ES-I3 (cell line): Measurements from ENCODE around the gene DYSF.

Experiments used
- H3K36me3 ChIP-seq: 2 replicates; pipeline ENCODE4 v1.6.1; 2013; ENCODE audit warnings: mild to moderate bottlenecking, low read length, control low read depth, moderate library complexity; ENCODE audit not compliant: insufficient read depth
- H3K4me1 ChIP-seq: 2 replicates; pipeline ENCODE4 v1.6.1; 2013; ENCODE audit warnings: mild to moderate bottlenecking, control low read depth, low read length; ENCODE audit not compliant: insufficient read depth
- H3K9ac ChIP-seq: 2 replicates; pipeline ENCODE4 v1.6.1; 2013; ENCODE audit warnings: low read depth, mild to moderate bottlenecking, low read length, moderate library complexity
- H3K9me3 ChIP-seq: 2 replicates; pipeline ENCODE4 v1.6.1; 2013; ENCODE audit warnings: mild to moderate bottlenecking, low read length, moderate library complexity; ENCODE audit not compliant: control insufficient read depth, insufficient read depth

DYSF gene

DNA sequence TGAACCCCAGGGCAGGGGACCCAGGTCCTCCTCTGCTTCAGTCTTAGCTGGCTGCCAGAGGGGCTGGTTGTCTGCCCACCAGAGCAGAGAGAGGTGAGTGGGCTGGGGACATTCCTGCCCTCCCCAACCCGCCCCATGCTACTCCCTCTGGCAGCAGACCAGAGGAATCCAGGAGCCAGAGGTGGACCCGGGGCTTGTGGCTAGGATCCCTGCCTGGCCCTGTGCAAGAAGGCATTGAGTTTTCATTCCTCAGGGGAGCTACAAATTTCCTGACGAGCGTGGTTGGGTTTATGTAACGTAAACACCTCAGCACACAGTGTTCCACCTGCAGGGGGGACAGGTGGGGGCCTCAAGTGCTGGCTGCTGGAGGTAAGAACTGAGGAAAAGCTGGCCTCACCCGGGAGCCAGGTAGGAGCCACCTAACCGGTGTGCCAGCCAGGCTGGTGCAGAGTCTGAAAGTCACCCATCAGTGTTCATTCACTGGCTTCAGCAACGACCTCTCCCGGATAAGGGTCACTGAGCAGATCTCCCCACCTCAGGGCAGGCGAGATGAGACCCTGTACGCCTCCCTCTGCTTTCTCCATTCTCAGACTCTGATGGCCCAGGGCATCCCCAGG lies 246.8 kb downstream of the DYSF start:
- H3K9me3 ChIP-seq = 0 out of 2 replicates have a peak, but pooled peaks cover 3% of the 10 kb centered on the region
- peaks cover 2% of the 10 kb centered on the region; the same call in 1 of the 2 replicates for H3K4me1 ChIP-seq
- no peak overlapping the region for H3K9ac ChIP-seq
- H3K36me3 ChIP-seq = no peaks in the 10 kb centered on the region

DNA sequence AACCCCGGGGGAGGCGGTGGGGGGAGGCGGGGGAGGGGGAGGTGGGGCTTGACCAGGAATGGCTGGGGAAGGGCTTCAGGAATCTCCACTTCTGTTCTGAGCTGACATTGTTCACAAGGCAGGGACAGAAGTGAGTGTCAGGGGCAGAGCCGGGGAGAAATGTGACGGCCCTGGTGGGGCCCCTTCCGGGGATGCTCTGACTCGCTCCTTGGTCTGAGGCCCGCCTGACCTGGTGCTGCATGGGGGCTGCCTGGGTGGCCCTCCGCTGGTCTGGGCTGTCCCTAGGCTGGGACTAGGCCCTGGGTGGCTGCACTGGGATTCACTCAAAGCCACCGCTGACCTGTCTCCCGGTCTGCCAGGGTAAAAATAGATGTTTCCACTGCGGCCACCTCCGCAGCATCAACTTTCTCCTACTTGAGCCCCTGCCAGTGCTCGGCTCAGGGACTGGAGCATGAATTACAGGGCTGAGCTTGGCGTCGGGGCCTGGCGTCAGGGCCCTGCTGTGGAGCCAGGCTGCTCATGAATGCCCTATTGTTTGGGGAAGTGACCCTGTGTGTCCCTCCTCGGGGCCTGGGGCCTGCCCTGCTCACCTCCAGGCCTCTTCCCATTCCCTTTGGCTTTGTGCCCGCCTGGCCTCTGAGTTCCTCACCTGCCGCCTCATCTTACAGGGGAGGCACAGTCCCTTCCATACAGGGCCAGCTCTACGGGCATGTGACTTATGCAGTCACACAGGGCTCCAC lies 247.5 kb downstream of the DYSF start:
- Histone ChIP-seq H3K9me3 (0 out of 2 replicates have a peak, but pooled peaks cover 3% of the 10 kb centered on the region), H3K4me1 (peaks cover 2% of the 10 kb centered on the region; the same call in 1 of the 2 replicates), H3K36me3 (no peaks in the 10 kb centered on the region), H3K9ac (no peak overlapping the region)

DNA sequence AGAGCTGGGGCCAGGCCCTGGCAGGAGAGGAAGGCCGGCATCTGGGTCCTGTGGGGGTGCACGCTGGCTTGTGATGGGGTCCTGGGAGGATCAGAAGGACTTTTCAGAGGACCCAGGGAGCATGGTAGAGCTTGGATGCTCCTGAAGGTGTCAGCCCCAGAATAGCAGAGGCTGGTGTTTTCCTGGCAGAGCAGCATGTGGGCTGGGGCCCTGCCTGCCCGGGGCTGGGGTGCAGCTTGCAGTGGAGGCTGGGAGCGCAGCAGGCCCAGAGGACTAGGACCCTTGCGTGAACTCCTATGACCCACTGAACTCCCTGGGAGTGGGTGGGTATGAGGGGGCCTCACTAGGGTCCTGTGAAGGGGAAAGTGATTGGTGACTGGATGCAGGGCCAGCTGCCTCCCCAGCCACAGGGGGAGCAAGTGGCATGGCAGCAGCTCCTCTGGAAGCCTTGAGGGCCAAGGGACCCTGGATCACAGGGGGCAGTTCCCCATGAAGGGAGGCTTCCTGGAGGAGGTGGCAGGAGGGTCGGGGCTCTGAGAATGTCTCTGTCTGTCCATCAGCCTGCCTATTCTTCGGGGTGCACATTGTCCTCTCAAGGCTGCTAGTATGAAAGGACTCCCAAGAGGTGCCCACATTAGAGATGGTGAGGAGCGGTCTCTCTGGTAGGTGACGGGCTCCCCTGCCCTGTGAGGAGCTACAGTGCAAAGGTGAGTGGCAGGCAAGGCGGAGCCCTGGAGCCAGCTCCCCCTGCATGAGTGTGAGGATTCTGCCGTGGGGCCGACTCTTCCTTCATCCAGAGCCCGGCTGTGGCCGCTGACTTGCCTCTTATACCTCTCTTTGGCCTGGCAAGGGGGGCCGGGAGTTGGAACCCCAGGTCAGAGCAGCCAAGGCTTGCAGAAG lies 249.0 kb downstream of the DYSF start:
- Histone ChIP-seq H3K9me3 (0 out of 2 replicates have a peak, but pooled peaks cover 3% of the 10 kb centered on the region), H3K9ac (no peak overlapping the region), H3K36me3 (no peaks in the 10 kb centered on the region), H3K4me1 (peaks cover 2% of the 10 kb centered on the region; the same call in 1 of the 2 replicates)

DNA sequence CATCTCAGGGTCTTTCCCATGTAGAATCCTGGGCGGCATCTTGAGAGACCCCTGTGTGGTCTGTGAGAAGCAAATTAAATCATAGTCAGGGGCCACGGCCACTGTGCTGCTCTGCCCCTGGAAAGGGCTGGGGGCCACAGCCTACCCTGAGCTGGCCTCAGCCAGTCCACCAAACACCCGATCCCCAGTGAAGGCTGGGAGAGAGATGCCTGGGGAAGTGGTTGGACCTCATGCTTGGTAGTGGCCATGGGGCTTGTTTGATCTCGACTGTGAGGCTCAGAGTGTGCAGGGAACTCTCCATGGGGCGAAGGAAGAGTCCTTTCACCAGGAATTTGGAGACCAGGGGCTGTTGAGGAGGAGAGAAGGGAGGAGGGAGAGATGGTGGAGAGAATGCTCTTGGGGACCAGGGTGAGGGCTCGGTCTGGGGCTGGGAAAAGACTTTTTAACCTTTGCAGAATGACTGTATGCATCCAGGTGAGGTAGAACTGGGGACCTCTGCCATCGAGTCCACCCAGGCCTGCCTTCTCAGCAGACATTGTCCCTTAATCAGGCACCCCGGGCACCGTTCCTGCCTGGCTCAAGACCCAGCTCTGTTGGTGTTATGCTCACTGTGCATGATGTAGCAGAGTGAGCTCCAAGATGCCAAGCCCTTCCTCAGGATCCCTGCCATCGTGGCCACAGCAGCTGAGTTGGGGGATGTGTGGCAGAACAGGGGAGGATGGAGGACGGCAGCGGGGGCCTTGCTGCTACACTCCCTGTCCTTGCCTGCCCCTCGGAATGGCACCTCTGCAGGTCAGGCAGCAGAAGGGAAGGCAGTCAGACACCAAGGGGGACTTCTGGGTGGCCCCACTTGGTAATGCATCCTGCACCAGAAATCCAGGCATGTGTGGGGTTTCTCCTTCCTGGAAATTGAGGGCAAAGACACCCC lies 249.9 kb downstream of the DYSF start:
- Histone ChIP-seq H3K36me3 (no peaks in the 10 kb centered on the region), H3K9me3 (0 out of 2 replicates have a peak, but pooled peaks cover 3% of the 10 kb centered on the region), H3K4me1 (peaks cover 2% of the 10 kb centered on the region; the same call in 1 of the 2 replicates), H3K9ac (no peak overlapping the region)

DNA sequence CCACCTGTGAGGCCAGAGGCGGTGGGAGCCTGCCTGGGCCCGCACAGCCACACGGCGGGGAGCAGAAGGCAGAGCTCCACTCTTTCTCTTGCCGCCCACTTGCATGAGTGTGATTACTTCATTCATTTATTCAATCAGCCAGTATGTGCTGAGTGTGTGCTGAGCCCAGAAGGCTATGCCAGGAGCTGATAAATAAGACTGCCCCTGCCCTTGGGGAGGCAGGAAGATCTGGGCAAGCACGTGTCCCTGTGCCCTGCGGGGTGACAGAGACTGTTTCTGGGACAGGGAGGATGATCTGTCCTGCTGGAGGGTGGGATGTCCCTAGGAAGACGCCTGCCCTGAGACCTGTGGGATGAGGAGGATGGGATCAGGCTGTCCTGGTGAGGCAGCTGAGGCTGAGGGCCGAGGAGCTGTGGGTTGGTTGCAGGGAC lies 250.8 kb downstream of the DYSF start:
- Histone ChIP-seq H3K36me3 (no peaks in the 10 kb centered on the region), H3K9ac (no peak overlapping the region), H3K9me3 (no peaks in the 10 kb centered on the region), H3K4me1 (peaks cover 2% of the 10 kb centered on the region; the same call in 1 of the 2 replicates)

DNA sequence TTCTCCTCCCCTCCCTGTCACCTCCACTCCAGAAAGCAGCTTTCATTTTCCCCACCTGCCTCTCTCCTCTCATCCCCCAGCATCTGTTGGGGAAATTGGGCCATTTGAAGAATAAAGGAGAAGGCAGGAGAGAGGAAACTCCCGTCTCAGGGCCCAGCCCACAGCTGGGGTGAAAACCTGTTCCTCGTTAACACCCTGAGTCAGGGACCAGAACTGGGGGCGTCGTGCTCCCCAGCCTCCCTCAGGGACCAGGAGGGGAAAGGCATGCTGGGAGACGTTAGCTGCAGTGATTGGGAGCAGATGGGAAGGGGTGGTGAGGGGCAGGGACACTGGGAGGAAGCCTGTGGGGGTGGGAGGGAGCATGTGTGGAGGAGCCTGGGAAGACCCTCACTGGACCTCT lies 251.3 kb downstream of the DYSF start:
- H3K4me1 ChIP-seq = peaks cover 2% of the 10 kb centered on the region; the same call in 1 of the 2 replicates
- no peaks in the 10 kb centered on the region for H3K36me3 ChIP-seq
- no peak overlapping the region for H3K9ac ChIP-seq
- H3K9me3 ChIP-seq = no peaks in the 10 kb centered on the region

DNA sequence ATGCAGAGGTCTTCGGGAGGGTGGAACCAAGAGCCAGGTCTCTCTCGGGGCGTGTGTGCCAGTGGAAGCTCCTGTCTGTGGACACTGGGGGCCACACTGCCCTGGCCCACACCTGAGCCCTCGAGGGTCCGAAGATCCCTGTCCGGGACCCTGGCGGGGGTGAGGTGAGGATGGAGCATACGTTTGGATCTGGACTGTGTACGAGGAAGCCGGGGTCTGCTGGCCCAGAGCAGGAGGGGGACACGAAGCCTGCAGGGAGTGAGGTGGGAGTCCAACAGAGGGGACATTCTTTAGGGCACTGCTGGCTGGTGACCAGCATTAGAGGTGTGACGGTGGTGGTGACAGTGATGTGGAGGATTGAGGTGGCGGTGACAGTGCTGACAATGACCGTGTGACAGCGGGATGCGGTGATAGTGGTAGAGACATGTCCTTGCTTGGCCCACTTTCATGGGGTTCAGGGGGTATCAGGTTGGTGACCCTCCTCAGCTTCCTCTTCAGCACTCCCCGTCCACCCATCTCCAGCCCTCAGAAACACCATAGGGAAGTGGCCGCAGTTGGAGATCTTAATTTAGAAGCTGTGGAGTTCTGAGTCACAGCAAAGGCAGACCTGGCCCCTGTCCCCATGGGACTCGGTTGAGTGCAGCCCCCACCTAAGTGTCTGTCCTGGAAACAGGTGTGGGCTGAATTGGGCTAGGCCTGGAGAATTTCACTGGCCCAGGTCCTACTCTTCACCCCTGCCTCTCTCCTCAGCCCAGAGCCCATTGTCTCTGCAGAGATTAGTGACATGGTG lies 252.0 kb downstream of the DYSF start:
- no peak overlapping the region for H3K9ac ChIP-seq
- no peaks in the 10 kb centered on the region for H3K36me3 ChIP-seq
- H3K4me1 ChIP-seq = peaks cover 2% of the 10 kb centered on the region; the same call in 1 of the 2 replicates
- H3K9me3 ChIP-seq = no peaks in the 10 kb centered on the region

DNA sequence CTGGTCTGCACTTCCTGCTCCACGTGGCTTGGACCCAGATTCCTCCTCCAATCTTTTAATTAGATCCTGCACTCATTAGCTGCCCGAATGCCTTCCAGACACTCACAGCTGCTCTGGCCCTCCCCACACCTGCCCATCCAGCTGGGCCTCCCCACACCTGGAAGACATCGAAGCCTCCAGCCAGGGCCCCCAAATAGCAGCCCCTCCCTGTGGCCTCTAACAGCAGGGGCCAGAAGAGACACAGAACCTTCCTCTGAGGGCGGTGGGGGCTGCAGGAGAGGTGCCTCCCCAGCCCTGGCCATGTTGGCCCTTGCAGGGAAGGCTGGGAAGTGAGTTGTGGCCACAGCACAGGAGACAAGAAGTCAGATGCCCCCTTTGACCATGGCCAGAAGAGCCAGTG lies 252.8 kb downstream of the DYSF start:
- H3K4me1 ChIP-seq = no peaks in the 10 kb centered on the region
- no peak overlapping the region for H3K9ac ChIP-seq
- no peaks in the 10 kb centered on the region for H3K36me3 ChIP-seq
- H3K9me3 ChIP-seq = no peaks in the 10 kb centered on the region

DNA sequence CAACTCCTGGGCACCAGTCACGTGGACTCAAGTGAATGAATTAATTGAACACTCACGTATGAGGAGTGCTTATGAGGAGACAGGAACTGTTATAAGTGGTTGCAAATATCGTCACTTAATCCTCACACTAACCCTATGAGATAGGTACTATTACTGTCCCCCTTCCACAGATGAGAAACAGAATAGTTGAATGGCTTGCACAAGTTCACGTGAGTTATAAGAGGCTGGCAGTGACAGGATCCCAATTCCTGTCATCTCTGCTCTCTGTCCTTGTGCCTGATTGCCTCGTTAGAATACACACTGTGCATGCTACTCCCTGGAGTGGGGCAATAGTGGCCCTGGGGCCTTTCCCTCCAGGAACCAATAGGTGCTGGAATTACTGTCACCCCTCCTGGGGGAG lies 253.5 kb downstream of the DYSF start:
- no peaks in the 10 kb centered on the region for H3K9me3 ChIP-seq
- H3K4me1 ChIP-seq = no peaks in the 10 kb centered on the region
- H3K9ac ChIP-seq = no peak overlapping the region
- no peaks in the 10 kb centered on the region for H3K36me3 ChIP-seq

DNA sequence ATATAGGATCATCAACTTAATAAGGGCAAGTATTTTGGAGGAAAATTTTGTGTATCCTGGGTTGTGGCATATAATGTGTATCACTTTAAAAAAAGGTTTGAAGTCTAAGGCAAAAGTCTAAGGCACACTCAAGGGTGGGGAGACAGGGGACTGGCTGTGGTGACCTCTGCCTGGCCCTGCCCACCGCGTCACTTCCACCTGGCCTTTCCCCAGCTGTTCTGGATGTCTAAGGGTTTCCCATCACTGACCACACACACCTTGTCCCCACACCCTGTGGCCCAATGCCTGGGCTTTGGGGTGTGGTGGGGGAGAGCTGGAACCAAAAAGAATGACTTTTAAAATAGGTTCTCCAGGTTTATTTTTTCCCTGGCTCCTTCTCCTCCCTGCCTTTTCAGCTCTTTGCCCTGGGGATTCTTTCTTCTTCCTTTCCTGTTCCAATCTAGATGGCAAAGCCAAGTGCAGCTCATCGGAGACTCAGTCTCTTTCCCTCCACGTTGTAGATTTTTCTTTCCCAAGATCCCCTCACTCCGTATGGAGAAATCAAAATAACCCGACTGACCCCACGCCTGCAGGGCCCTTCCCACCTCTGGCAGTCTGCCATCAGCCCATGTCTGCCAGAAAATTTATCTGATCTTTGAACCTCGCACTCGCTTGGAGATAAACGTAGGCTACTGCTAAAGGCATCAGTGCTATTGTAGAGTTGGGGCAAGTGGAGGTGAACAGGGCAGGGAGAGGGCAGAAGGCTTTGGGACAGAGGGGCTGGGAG lies 257.2 kb downstream of the DYSF start:
- Histone ChIP-seq H3K9ac (no peak overlapping the region), H3K9me3 (no peaks in the 10 kb centered on the region), H3K36me3 (no peaks in the 10 kb centered on the region), H3K4me1 (no peaks in the 10 kb centered on the region)

DNA sequence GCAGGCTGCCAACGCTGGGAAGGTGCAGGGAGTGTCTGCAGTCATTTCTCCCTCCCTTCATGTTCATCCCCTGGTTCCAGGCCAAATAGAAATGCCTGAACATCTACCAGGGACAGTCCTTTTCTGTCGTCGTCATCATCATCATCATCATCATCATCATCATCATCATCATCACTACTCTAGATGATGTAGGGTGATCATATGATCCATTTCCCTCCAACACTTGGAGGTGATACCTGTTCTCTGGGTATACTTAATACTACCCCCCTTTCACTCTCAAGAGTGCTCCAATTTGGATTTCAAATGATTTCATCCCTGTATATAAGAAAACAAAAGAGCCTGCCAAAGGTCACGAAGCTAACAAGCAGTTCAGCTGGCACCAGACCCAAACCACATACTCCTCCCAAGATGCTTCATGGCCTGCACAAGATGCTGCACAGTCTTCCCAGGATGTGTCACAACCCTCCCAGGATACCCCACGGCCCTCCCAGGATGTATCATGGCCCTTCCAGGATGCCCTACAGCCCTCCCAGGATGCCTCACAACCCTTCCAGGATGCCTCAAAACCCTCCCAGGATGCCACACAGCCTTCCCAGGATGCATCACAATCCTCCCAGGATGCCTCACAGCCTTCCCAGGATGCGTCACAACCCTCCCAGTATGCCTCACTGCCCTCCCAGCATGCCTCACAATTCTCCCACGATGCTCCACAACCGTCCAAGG lies 257.9 kb downstream of the DYSF start:
- Histone ChIP-seq H3K9me3 (no peaks in the 10 kb centered on the region), H3K9ac (no peak overlapping the region), H3K4me1 (no peaks in the 10 kb centered on the region), H3K36me3 (no peaks in the 10 kb centered on the region)
